HL-60 (cell line): ENCODE measurements around the gene ZNRD2.
"Not testable (repeated sequence)": the region's sequence is repeated elsewhere in the genome, so short reads cannot be mapped to it uniquely, and the experiment has no call there.

Experiments
- DNase-seq, 2 experiments: peaks; one replicate each; pipeline ENCODE4 v3.0.0-alpha.2; 2010 to 2020; ENCODE audit warnings: low read depth in 1 of 2, low spot score in 1 of 2
- H3K27ac ChIP-seq: fragments of 250-450 bp; sonication (Bioruptor Pico); replicated peaks from 2 replicates; pipeline ENCODE4 v1.5.1; 2020; ENCODE audit warnings: mild to moderate bottlenecking, moderate library complexity
- H3K27me3 ChIP-seq: fragments of 250-450 bp; sonication (Bioruptor Pico); 2 replicates; pipeline ENCODE4 v1.5.1; 2021; ENCODE audit warnings: mild to moderate bottlenecking, moderate library complexity; ENCODE audit not compliant: insufficient read depth, poor library complexity, severe bottlenecking
- H3K4me3 ChIP-seq: replicated peaks from 2 replicates; pipeline ENCODE4 v1.5.1; 2011; ENCODE audit warnings: mild to moderate bottlenecking, control low read depth, low read length; ENCODE audit not compliant: insufficient read depth
- GABPA ChIP-seq: IDR thresholded peaks from 2 replicates; pipeline ENCODE4 v1.6.1; 2012; ENCODE audit warnings: low read depth
- POLR2AphosphoS5 ChIP-seq: IDR thresholded peaks from 2 replicates; pipeline ENCODE4 v1.6.1; 2012; ENCODE audit warnings: low read depth
- SPI1 ChIP-seq: IDR thresholded peaks from 2 replicates; pipeline ENCODE4 v1.6.1; 2012; ENCODE audit warnings: low read depth, mild to moderate bottlenecking, borderline replicate concordance
- long read RNA-seq: library from polyadenylated mRNA; unstranded; transcript quantifications from one replicate; pipeline ENCODE4 v2.0.0, GENCODE V29; 2020
- TF ChIP-seq, protein P1 (sequence below): IDR thresholded peaks from 2 replicates; pipeline ENCODE4 v1.6.1; 2012; ENCODE audit warnings: low read depth; ENCODE audit not compliant: insufficient replicate concordance
- TF ChIP-seq, protein P2 (sequence below): IDR thresholded peaks from one replicate; pipeline ENCODE4 v1.5.1; 2011; ENCODE audit warnings: low read length, control low read depth, inconsistent platforms; ENCODE audit not compliant: insufficient read depth

ZNRD2 gene
- long read RNA-seq, transcript SSSCA1-201 (4 exons, 698 nt), result major isoform, 9 of 10 reads
- long read RNA-seq, partial matches to known transcripts, result 0 of 10 reads
- long read RNA-seq, other reads (novel, unspliced or antisense), result 0 of 10 reads

GRCh38 chr11:65569973-65570918 lies at the start of gene ZNRD2:
TSS of gene ZNRD2 (plus strand) at chr11:65570477. CDS start at chr11:65570492, 15 bp downstream.
- DNase-seq, result peak; percentile 98 to 99
- H3K27ac ChIP-seq, result peak within 1 kb of the TSS; percentile 72
- H3K4me3 ChIP-seq, result peak within 1 kb of the TSS; percentile 100
- peak; percentile 48 for TF ChIP-seq POLR2AphosphoS5
- TF ChIP-seq, protein P1, sequence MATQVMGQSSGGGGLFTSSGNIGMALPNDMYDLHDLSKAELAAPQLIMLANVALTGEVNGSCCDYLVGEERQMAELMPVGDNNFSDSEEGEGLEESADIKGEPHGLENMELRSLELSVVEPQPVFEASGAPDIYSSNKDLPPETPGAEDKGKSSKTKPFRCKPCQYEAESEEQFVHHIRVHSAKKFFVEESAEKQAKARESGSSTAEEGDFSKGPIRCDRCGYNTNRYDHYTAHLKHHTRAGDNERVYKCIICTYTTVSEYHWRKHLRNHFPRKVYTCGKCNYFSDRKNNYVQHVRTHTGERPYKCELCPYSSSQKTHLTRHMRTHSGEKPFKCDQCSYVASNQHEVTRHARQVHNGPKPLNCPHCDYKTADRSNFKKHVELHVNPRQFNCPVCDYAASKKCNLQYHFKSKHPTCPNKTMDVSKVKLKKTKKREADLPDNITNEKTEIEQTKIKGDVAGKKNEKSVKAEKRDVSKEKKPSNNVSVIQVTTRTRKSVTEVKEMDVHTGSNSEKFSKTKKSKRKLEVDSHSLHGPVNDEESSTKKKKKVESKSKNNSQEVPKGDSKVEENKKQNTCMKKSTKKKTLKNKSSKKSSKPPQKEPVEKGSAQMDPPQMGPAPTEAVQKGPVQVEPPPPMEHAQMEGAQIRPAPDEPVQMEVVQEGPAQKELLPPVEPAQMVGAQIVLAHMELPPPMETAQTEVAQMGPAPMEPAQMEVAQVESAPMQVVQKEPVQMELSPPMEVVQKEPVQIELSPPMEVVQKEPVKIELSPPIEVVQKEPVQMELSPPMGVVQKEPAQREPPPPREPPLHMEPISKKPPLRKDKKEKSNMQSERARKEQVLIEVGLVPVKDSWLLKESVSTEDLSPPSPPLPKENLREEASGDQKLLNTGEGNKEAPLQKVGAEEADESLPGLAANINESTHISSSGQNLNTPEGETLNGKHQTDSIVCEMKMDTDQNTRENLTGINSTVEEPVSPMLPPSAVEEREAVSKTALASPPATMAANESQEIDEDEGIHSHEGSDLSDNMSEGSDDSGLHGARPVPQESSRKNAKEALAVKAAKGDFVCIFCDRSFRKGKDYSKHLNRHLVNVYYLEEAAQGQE, result no peak
- no peak for TF ChIP-seq SPI1
- TF ChIP-seq, protein P2, sequence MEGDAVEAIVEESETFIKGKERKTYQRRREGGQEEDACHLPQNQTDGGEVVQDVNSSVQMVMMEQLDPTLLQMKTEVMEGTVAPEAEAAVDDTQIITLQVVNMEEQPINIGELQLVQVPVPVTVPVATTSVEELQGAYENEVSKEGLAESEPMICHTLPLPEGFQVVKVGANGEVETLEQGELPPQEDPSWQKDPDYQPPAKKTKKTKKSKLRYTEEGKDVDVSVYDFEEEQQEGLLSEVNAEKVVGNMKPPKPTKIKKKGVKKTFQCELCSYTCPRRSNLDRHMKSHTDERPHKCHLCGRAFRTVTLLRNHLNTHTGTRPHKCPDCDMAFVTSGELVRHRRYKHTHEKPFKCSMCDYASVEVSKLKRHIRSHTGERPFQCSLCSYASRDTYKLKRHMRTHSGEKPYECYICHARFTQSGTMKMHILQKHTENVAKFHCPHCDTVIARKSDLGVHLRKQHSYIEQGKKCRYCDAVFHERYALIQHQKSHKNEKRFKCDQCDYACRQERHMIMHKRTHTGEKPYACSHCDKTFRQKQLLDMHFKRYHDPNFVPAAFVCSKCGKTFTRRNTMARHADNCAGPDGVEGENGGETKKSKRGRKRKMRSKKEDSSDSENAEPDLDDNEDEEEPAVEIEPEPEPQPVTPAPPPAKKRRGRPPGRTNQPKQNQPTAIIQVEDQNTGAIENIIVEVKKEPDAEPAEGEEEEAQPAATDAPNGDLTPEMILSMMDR, result peak; percentile 15
- TF ChIP-seq GABPA, result peak; percentile 94
- no peaks in the 10 kb centered on the region for H3K27me3 ChIP-seq

DNA sequence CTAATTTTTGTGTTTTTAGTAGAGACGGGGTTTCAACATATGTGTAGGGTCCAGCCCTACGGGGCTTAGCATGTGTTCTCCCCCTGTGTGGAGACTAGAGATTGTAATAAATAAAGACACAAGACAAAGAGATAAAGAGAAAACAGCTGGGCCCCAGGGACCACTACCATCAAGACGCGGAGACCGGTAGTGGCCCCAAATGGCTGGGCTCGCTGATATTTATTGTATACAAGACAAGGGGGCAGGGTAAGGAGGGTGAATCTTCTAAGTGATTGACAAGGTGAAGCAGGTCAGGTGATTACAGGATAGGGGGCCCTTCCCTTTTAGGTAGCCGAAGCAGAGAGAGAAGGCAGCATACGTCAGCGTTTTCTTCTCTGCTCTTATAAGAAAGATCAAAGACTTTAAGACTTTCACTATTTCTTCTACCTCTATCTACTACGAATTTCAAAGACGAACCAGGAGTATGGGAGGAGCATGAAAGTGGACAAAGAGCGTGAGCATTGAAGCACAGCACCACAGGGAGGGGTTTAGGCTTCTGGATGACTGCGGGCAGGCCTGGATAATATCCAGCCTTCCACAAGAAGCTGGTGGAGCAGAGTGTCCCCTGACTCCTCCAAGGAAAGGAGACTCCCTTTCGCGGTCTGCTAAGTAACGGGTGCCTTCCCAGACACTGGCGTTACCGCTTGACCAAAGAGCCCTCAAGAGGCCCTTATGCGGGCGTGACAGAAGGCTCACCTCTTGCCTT lies 48.3 kb upstream of the ZNRD2 start:
- H3K27ac ChIP-seq, DNase-seq, H3K4me3 ChIP-seq, H3K27me3 ChIP-seq: not testable (repeated sequence)

GRCh38 chr11:65522718-65523630 lies 47.3 kb upstream of the ZNRD2 start:
- H3K4me3 ChIP-seq, H3K27me3 ChIP-seq: not testable (repeated sequence)
- TF ChIP-seq SPI1, result peak; percentile 77; the same call in 1 of the 2 replicates
- peak in 1 of 2 experiments; percentile 80 for DNase-seq
- H3K27ac ChIP-seq, result peak overlapping the region; percentile 15

DNA sequence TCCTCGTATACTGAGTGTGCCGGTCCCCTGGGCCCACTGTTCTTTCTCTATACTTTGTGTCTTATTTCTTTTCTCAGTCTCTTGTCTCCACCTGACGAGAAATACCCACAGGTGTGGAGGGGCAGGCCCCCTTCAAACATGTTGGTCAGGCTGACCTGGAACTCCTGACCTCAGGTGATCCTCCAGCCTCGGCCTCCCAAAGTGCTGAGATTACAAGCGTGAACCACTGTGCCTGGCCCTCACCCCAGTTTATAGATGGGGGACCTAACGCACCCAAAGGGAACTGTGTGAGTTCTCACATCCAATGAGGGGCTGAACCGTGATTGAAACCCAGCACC lies 46.7 kb upstream of the ZNRD2 start:
- DNase-seq, H3K4me3 ChIP-seq, H3K27me3 ChIP-seq: not testable (repeated sequence)
- peak overlapping the region; percentile 15 for H3K27ac ChIP-seq

- TF ChIP-seq, protein P2, result no peak
- TF ChIP-seq, protein P1, result no peak
- TF ChIP-seq POLR2AphosphoS5 (no peak), SPI1 (no peak)
- Histone ChIP-seq H3K27ac (no peak overlapping the region), H3K4me3 (no peak overlapping the region), H3K27me3 (no peaks in the 10 kb centered on the region)
- DNase-seq, result no peak
Measured at GRCh38 chr11:65524014-65524740, 46.1 kb upstream of the ZNRD2 start.
